GM20000 (cell line): ENCODE results near the gene TTLL3.

Experiments
- DNase-seq: peaks from one replicate; pipeline ENCODE4 v3.0.0; 2012; ENCODE audit warnings: low spot score
- CTCF ChIP-seq: IDR thresholded peaks from 2 replicates; pipeline ENCODE4 v1.5.1; 2012; ENCODE audit warnings: mild to moderate bottlenecking, control low read depth; ENCODE audit errors: extremely low read depth, missing control alignments

Gene TTLL3

GRCh38 chr3:9808345-9809037, 1.6 kb upstream of the TTLL3 start:
- peak; percentile 63 for DNase-seq
- no peak for TF ChIP-seq CTCF

DNA sequence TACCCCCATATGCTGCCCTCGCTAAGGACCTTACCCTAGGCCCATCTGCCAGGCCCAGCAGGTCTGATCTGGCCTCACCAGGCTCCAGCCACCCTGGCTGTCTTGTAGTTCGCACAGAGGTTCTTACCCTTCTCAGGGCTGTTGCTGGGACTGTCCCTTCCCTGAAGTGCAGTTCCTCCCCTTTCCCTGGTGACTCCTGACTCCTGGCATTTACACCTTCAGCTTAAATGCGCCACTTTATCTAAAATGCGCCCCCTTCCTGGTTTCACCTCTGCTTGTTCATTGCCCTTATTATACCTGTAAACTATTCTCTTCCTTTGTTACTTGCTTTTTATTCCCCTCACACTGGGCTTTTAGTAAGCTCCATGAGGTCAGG, 835 bp upstream of the TTLL3 start:
- no peak for TF ChIP-seq CTCF

GRCh38 chr3:9810433-9810770, 340 bp downstream of the TTLL3 start:
- TF ChIP-seq CTCF: no peak
- no peak for DNase-seq

More for the DNA sequence above, 835 bp upstream of the TTLL3 start:
- DNase-seq: peak; percentile 58

DNA sequence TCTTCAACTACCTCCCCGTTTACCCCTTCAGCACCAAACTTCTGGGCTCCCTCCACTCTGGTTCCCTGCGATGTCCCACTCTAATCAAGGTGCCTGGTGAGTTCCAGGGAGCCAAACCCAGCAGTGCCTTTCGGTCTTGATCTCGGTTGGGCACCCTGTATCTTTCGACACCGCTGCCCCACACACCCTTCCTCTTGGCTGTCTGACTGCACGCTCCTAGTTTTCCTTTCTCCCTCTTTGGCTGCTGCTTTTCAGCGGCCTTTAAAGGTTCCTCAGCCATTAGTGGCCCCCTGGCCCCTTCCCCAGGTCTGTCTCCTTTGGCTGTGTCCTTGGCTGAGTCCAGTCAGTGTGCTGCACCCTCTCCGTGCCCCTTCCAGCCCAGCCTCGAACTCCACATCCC, 784 bp downstream of the TTLL3 start:
- DNase-seq: no peak
- no peak for TF ChIP-seq CTCF

DNA sequence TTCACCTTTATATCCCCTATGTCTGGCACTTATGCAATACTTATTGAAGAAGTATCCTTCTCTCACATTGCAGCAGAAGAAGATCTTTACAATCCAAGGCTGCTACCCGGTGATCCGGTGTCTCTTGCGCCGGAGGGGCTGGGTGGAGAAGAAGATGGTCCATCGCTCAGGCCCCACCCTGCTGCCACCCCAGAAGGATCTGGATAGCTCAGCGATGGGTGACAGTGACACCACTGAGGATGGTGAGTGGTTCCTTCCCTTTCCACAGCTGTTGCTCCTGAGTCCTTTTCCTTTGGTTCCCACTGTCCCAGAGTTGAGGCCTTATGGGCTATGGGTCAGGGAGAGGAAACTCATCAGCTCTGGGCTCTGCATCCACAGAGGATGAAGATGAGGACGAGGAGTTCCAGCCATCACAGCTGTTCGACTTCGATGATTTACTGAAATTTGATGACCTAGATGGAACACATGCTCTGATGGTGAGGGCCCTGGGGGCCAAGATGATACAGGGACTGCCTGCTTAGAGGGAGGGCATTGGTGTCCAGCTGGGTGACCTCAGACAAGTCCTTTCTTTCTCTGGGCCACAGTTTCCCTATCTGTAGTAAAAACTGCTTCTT, 2.9 kb downstream of the TTLL3 start:
- no peak for DNase-seq
- TF ChIP-seq CTCF: no peak

DNA sequence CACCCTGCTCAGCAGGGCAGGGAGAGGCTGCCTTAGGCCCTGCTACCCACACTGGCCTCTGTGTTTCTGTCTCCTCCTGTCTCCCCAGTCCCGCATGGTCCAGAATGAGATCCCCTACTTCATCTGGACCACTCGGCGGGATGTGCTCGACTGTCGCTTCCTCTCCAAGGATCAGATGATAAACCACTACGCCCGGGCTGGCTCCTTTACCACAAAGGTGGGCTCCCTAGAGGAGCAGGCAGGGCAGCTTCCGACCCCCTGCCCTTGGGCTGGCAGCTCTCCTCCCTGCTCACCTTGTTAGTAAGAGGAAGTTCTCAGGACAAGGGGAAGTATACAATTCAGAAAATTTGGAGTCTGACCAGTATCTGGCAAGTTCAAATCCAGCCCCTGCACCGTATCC, 5.9 kb downstream of the TTLL3 start:
- no peak for DNase-seq
- TF ChIP-seq CTCF: no peak

- no peak for DNase-seq
- no peak for TF ChIP-seq CTCF
Observed at GRCh38 chr3:9817436-9817835, 7.4 kb downstream of the TTLL3 start.
